Stimulated activated naive CD8-positive, alpha-beta T cell treated with anti-CD3 and anti-CD28 coated beads, Interleukin-15, Interleukin-2, amounts not matched to agents 100 U/mL and 50 U/mL, for 24 hours (primary cell): ENCODE results near the gene NAT16.
"Not testable (repeated sequence)": the region's sequence is repeated elsewhere in the genome, so short reads cannot be mapped to it uniquely, and the experiment has no call there.

Experiments
- ATAC-seq: fragments of 150-1000 bp; cut with Tn5 transposase; one replicate; pipeline ENCODE4 v1.10.0; 2021
- DNase-seq: peaks from one replicate; pipeline ENCODE4 v3.0.0; 2021

The NAT16 gene

GRCh38 chr7:101201695-101202602, 21.9 kb upstream of the NAT16 start:
- ATAC-seq (no peak), DNase-seq (no peak)

GRCh38 chr7:101200862-101201599, 20.9 kb upstream of the NAT16 start, which contains the start of gene MOGAT3:
Gene MOGAT3 (minus strand): TSS chr7:101201036. CDS start chr7:101200854, 182 bp downstream.
- DNase-seq (no peak), ATAC-seq (no peak)

GRCh38 chr7:101200504-101200861, 20.4 kb upstream of the NAT16 start:
- DNase-seq, result no peak
- no peak for ATAC-seq

DNA sequence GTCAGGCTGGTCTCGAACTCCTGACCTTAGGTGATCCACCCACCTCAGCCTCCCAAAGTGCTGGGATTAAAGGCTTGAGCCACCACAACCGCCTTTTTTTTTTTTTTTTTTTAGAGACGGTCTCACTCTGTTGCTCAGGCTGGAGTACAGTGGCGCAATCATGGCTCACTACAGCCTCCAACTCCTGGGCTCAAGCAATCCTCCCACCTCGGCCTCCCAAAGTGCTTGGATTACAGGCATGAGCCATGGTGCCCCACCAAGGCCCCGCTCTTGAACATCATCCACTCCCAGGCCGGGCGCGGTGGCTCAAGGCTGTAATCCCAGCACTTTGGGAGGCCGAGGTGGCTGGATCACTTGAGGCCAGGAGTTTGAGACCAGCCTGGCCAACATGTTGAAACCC, 19.4 kb upstream of the NAT16 start:
- ATAC-seq, result not testable (repeated sequence)

GRCh38 chr7:101198476-101198875, 18.4 kb upstream of the NAT16 start:
- no peak for ATAC-seq
- DNase-seq, result no peak

More for the DNA sequence above, 19.4 kb upstream of the NAT16 start:
- not testable (repeated sequence) for DNase-seq

DNA sequence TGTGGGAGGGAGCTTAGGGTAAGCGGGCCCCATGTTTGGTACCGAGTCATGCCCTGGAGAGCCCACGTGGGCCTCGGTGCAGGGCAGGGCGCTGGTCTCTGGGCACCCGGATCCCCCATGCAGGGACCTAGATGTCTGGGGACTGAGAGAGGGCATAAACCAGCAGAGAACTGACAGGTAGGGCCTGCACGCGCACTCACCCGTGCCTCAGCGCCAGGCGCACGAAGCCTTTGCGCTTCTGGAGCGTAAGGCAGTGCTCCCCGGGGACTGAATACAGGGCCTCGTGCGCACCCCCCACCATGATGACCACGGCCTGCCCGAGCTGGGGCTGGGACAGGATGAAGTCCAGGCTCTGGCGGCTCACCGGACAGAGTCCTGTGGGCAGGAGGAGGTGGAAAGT, 17.9 kb upstream of the NAT16 start:
- DNase-seq (no peak), ATAC-seq (no peak)

- ATAC-seq, result no peak
- no peak for DNase-seq
These were observed 15.8 kb upstream of the NAT16 start for GRCh38 chr7:101195884-101196283.

DNA sequence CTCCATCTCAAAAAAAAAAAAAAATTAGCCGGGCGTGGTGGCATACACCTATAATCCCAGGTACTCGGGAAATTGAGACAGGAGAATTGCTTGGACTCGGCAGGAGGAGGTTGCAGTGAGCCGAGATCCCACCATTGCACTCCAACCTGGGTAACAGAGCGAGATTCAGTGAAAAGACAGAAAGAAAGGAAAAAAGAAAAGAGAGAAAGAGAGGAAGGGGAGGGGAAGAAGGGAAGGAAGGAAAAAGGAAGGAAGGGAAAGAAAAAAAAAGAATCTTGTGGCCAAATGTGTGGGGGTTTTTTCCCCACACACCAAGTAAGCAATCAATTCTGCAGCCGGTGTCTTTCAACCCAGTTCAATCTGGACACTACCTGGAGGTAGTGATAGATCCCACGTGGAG, 9.0 kb upstream of the NAT16 start:
- DNase-seq, result no peak
- no peak for ATAC-seq

- DNase-seq, result no peak
- ATAC-seq, result no peak
These were observed 6.8 kb upstream of the NAT16 start for GRCh38 chr7:101186844-101187428.

DNA sequence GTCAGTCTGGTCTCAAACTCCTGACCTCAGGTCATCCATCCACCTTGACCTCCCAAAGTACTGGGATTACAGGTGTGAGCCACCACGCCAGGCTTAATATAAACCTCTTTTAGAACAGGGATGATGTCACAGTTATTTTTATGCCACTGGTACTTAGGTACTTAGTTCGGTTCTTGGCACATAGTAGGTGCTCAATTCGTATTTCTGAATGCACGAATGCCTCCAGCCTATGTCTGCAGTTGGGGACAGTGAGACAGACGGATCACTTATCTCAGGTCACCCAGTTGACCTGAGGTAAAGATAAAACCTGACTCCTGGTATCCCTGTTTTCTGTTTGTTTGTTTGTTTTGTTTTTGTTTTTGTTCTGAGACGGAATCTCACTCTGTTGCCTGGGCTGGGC, 6.1 kb upstream of the NAT16 start:
- ATAC-seq (no peak), DNase-seq (no peak)

GRCh38 chr7:101185258-101185839, 5.3 kb upstream of the NAT16 start:
- DNase-seq, result no peak
- no peak for ATAC-seq

DNA sequence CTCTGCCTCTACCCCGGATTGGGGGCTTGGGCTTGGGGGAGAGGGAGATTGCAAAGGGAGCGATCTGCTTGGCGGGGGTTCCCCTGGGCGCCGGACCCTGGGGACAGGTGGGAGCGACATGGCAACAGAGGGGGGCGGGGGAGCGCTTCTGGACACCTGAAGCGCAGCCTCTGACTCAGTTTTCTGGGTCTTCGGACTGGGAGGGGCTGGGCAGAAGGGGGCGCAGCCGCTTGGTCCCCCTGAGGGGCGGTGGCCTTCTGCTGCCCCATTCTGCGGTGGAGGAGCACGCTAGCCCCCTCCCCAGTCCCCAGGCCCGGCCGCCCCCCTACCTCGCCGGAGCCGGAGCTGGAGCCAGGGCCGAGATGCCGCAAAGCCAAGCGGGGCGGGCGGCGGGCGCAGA, 380 bp downstream of the NAT16 start:
- ATAC-seq (no peak), DNase-seq (no peak)

DNA sequence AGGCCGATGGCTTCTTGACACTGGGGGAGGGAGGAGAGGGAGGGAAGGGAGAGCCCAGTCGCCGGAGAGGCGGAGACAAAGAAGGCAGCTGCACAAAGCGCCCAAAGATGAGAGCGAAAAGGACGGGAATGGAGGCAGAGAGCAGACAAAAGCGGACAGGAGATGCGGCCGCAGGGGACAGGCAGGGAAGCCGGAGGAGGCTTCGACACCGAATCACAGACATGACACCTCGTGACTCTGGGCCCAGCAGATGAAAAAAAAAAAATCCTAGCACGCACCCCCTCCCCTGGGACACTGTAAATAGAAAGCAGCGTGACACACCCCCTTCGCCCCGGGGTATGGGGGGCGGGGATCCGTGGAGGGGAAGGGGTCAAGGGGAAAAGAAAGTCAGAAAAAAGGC, 976 bp downstream of the NAT16 start:
- DNase-seq (no peak), ATAC-seq (no peak)

DNA sequence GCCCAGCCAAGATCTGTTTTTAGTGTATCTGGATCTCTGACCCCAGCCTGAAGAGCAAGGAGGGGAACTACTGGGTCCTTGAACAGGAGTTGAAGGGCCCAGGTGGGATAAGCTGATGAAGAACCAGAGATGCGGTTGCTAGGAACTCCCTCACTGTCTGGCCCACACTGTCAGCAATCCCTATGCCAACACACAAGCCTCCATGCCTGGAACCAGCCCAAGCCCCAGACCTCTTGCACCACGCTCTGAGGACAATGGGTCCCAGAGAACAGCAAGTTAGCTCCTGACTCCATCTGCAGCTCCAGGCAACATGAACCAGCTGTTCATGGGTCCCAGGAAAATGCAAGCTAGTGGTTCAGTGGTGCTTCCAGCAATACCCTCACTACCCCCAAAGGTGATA, 2.4 kb downstream of the NAT16 start:
- ATAC-seq (no peak), DNase-seq (no peak)

DNA sequence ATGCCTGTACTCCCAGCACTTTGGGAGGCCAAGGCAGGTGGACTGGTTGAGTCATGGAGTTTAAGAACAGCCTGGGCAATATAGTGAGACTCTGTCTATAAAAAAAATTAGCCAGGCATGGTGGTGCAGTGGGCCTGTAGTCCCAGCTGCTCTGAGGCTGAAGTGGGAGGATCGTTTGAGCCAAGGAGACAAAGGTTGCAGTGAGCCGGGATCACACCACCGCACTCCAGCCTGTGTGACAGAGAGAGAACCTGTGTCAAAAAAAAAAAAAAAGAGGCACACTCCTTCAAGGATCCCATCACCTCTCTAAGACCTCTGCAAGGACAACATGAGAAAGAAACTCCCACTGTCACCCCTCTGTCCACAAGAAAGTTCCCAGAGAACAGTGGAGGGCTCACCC, 4.4 kb downstream of the NAT16 start:
- ATAC-seq, result no peak
- no peak for DNase-seq

DNA sequence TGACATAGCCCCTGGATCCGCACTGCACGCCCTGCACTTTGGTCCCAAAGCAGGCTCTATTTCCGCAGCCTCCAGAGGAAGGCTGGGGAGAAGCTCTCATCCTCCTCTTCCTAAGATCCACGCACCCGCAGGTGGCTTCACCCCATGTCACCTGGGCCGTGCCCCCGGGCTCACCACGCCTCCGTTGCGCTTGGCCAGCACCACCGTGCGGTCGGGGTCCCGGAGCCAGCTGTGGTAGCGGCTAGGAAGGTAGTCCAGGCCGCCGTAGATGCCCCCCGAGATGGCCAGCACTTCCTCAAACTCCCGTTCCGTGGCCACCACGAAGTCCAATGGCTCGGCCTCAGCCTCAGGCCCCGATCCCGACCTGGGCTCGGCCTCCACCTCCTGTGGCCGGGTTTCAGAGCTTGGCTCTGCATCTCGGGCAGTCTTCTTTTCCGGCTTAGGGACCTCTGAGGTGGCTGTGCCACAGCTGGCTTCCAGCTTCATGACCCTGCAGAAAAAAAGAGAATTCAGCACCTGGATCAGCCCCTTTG, 5.7 kb downstream of the NAT16 start:
- DNase-seq (no peak), ATAC-seq (no peak)

DNA sequence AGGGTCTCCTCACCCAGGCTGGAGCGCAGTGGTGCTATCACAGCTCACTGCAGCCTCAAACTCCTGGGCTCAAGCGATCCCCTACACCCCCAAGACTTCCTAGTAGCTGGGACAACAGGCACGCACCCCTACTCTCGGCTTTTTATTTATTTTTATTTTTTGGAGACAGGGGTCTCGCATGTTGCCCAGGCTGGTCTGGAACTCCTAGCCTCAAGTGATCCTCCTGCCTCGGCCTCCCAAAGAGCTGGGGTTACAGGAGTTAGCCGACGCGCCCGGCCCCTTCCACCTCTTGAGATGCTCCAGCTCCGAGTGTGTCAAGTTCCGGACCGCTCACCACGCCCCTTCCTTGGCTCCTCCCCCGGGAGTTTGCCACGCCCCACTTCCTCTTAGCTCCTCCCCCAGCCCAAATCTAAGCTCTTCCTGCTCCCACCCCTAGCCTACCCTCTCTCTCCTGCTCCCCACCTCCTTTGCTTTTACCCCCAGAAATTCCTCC, 6.3 kb downstream of the NAT16 start:
- DNase-seq (peak; percentile 77), ATAC-seq (peak; percentile 73)

DNA sequence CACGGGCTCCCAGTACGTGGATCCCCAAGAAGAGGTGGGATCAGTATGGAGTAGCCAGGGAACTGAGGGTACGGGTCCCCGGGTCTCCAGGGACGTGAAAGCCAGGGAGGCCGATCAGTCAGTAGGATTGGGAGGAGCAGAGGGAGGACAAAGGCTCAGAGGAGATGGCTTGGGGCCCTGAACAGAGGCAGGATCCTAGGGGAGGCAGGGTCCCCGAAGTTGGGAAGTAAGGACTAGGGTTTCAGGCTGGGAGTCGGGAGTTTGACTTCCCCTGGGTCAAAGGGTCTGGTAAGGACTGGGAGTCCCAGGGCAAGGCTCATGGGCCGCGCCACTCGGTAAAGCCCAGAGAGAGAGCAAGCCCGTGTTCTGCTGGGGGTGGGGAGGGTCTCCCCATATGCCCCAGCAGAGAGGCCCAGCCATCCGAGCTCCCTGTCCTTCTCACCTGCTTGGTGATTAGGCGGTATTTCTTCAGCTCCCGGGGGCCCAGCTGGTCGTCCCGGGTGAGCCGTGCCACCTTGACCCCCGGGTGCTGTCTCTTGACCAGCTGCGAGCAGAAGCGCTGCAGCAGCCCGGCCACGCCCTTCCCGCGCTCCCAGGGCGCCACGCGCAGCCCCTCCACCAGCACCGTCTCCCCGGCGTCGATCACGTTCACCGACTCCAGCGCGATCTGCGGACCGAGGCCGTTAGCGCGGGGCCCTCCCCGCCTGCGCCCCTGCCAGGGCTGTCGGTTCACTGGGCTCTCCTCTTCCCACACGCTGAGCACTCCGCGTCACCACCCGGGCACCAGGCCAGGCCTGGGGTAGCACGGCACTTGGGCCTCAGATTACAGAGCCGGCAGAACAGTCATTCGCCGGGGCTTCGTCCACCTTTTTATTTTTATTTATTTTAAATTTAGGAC, 7.0 kb downstream of the NAT16 start:
- no peak for ATAC-seq
- DNase-seq, result no peak

- DNase-seq (no peak), ATAC-seq (no peak)
These were observed 7.9 kb downstream of the NAT16 start for GRCh38 chr7:101172005-101172853.

DNA sequence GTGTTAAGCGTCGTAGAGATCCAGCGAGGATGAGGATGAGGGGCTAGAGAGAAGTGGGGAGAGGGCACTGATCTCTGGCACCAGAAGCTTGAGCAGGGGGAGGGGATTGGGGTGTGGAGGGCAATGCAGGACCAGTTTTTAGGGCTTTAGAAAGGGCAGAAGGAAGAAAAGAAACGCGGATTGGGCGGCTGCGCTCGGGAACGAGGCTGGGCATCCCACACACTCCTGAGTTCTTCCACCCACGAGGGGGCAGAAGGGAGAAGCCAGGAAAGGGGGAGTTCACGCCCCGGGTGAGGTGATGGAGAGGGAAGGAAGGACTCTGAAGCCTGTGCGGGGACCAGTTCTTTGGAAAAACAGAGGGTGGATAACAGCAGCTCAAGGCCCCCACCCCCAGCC, 8.7 kb downstream of the NAT16 start:
- ATAC-seq, result no peak

More for the DNA sequence above, 8.7 kb downstream of the NAT16 start:
- no peak for DNase-seq
